Cardiac muscle cell (in vitro differentiated cells and primary cell): ENCODE measurements around the gene PBX1. TPM values are rescaled to one million over a fixed set of nuclear protein-coding genes. Genes with fewer than 3 reads are reported as not detected.

Experiments
- DNase-seq, 2 donors: peaks; one replicate each; pipeline versions ENCODE4 v3.0.0 to v3.0.0-alpha.2; 2010 to 2017; ENCODE audit warnings: low read depth in 1 of 2, low spot score in 1 of 2
- H3K27ac ChIP-seq: fragments of 200-600 bp; sonication (generic); 2 replicates; pipeline ENCODE4 v1.5.1; 2016
- H3K27me3 ChIP-seq: fragments of 200-600 bp; sonication (generic); 2 replicates; pipeline ENCODE4 v1.6.0; 2016; ENCODE audit warnings: control low read depth
- H3K36me3 ChIP-seq: fragments of 200-600 bp; sonication (generic); 2 replicates; pipeline ENCODE4 v1.5.1; 2016; ENCODE audit warnings: control low read depth
- H3K4me1 ChIP-seq: fragments of 200-600 bp; sonication (generic); 2 replicates; pipeline ENCODE4 v1.8.1; 2017; ENCODE audit warnings: low read depth, mild to moderate bottlenecking, mixed run types
- H3K4me3 ChIP-seq: fragments of 200-600 bp; sonication (generic); 2 replicates; pipeline ENCODE4 v1.5.1; 2016; ENCODE audit warnings: mild to moderate bottlenecking
- H3K9me3 ChIP-seq: fragments of 200-600 bp; sonication (generic); 2 replicates; pipeline ENCODE4 v1.5.1; 2017; ENCODE audit warnings: low read depth, mild to moderate bottlenecking, control low read depth
- CTCF ChIP-seq: IDR thresholded peaks from 2 replicates; pipeline ENCODE4 v1.5.1; 2012; ENCODE audit warnings: low read depth, mild to moderate bottlenecking, low read length
- polyA plus RNA-seq: library from polyadenylated mRNA; unstranded; fragments of >200 nt; fragmentation: Nextera tagmentation; extraction: Ambion mirVana; gene quantifications from 2 replicates; pipeline ENCODE4 v1.2.1, GENCODE V29; 2016
- total RNA-seq: library from RNA; depleted of rRNA; stranded (reverse); fragments of >200 nt; gene quantifications from 2 replicates; pipeline ENCODE4 v1.2.3, GENCODE V29; 2016

Gene PBX1
- total and polyA plus RNA-seq, 2 experiments from 2014 or later = 43.5 to 182 TPM

- no peak for TF ChIP-seq CTCF
- no peaks in the 10 kb centered on the region for H3K27me3 ChIP-seq
- no peak overlapping the region for H3K27ac ChIP-seq
- no peaks in the 10 kb centered on the region for H3K9me3 ChIP-seq
- peaks cover 26% of the 10 kb centered on the region for H3K4me1 ChIP-seq
- no peaks in the 10 kb centered on the region for H3K36me3 ChIP-seq
- H3K4me3 ChIP-seq = no peak overlapping the region
- DNase-seq = no peak
These were observed 305.2 kb downstream of the PBX1 start for GRCh38 chr1:164864161-164864560.

- no peak for TF ChIP-seq CTCF
- Histone ChIP-seq H3K27ac (no peak overlapping the region), H3K4me3 (no peak overlapping the region), H3K4me1 (peaks cover 24% of the 10 kb centered on the region), H3K27me3 (no peaks in the 10 kb centered on the region), H3K36me3 (no peaks in the 10 kb centered on the region), H3K9me3 (no peaks in the 10 kb centered on the region)
- DNase-seq = no peak
These were observed 306.4 kb downstream of the PBX1 start for GRCh38 chr1:164865385-164865784.

- H3K4me1 ChIP-seq = peaks cover 21% of the 10 kb centered on the region
- H3K27me3 ChIP-seq = no peaks in the 10 kb centered on the region
- H3K36me3 ChIP-seq = no peaks in the 10 kb centered on the region
- no peak for TF ChIP-seq CTCF
- DNase-seq = no peak
- H3K4me3 ChIP-seq = no peak overlapping the region
- no peaks in the 10 kb centered on the region for H3K9me3 ChIP-seq
- no peak overlapping the region for H3K27ac ChIP-seq
These were observed 308.6 kb downstream of the PBX1 start for GRCh38 chr1:164867590-164867989.

- Histone ChIP-seq H3K27me3 (no peaks in the 10 kb centered on the region), H3K36me3 (no peaks in the 10 kb centered on the region), H3K27ac (no peak overlapping the region), H3K9me3 (no peaks in the 10 kb centered on the region), H3K4me3 (no peak overlapping the region), H3K4me1 (peaks cover 25% of the 10 kb centered on the region)
- no peak for TF ChIP-seq CTCF
- DNase-seq = no peak
These were observed 310.0 kb downstream of the PBX1 start for GRCh38 chr1:164868990-164869389.

- TF ChIP-seq CTCF = no peak
- no peak overlapping the region for H3K4me3 ChIP-seq
- peaks cover 10% of the 10 kb centered on the region for H3K4me1 ChIP-seq
- no peak for DNase-seq
- H3K27ac ChIP-seq = no peak overlapping the region
- H3K27me3 ChIP-seq = no peaks in the 10 kb centered on the region
- H3K36me3 ChIP-seq = no peaks in the 10 kb centered on the region
- no peaks in the 10 kb centered on the region for H3K9me3 ChIP-seq
These were observed 316.5 kb downstream of the PBX1 start for GRCh38 chr1:164875518-164875917.

GRCh38 chr1:164876398-164877116, 317.6 kb downstream of the PBX1 start:
- Histone ChIP-seq H3K9me3 (no peaks in the 10 kb centered on the region), H3K4me1 (peaks cover 10% of the 10 kb centered on the region), H3K4me3 (no peak overlapping the region), H3K27ac (no peak overlapping the region), H3K36me3 (no peaks in the 10 kb centered on the region), H3K27me3 (no peaks in the 10 kb centered on the region)
- no peak for DNase-seq
- no peak for TF ChIP-seq CTCF
